Prostate gland (tissue), 2 donors: ENCODE results near the gene SNX13. TPM values are rescaled to one million over a fixed set of nuclear protein-coding genes. Genes with fewer than 3 reads are reported as not detected.

Source experiments
- DNase-seq: peaks from one replicate; pipeline ENCODE4 v3.0.0-alpha.2; 2019; ENCODE audit warnings: low spot score
- H3K27ac ChIP-seq, 2 donors: fragments of 200-600 bp; sonication (generic); 2 replicates each; pipeline ENCODE4 v1.5.1; 2017 to 2019
- H3K27me3 ChIP-seq: fragments of 200-600 bp; sonication (generic); replicated peaks from 2 replicates; pipeline ENCODE4 v1.5.1; 2019; ENCODE audit not compliant: insufficient read depth
- H3K36me3 ChIP-seq, 2 donors: fragments of 200-600 bp; sonication (generic); 1 replicate in 1 of 2; 2 replicates in 1 of 2; pipeline versions ENCODE4 v1.5.1 to v1.8.1; 2017 to 2019
- H3K4me1 ChIP-seq: fragments of 200-600 bp; sonication (generic); replicated peaks from 2 replicates; pipeline ENCODE4 v1.5.1; 2019
- H3K4me3 ChIP-seq, 2 donors: fragments of 200-600 bp; sonication (generic); 2 replicates each; pipeline ENCODE4 v1.5.1; 2017 to 2019
- H3K9me3 ChIP-seq: fragments of 200-600 bp; sonication (generic); 2 replicates; pipeline ENCODE4 v1.5.1; 2017
- CTCF ChIP-seq, 4 experiments: fragments of 200-600 bp in 2 of 4; fragments of 450-650 bp in 2 of 4; sonication (generic) in 2 of 4; IDR thresholded peaks; 1 replicate in 3 of 4; 2 replicates in 1 of 4; pipeline ENCODE4 v1.5.1; 2016 to 2019; ENCODE audit warnings: antibody characterized with exemption in 4 of 4, mild to moderate bottlenecking in 2 of 4, moderate library complexity in 2 of 4
- POLR2A ChIP-seq: fragments of 450-650 bp; IDR thresholded peaks from one replicate; pipeline ENCODE4 v1.6.1; 2016; ENCODE audit warnings: antibody characterized with exemption, mild to moderate bottlenecking
- POLR2AphosphoS5 ChIP-seq: sonication (generic); formaldehyde crosslinking; IDR thresholded peaks from one replicate; pipeline ENCODE4 v1.6.1; 2017; ENCODE audit warnings: antibody characterized with exemption
- WGBS: methylation state at CpG from one replicate; pipeline ENCODE4 v1.1.5; 2018; 5-methylcytosine and 5-hydroxymethylcytosine counted together
- intact Hi-C: fragments of 100-400 bp; cut with DNase I; formaldehyde crosslinking; loops from one replicate; pipeline ENCODE4 v1.14.2; 2022
- total RNA-seq, 2 donors: library from RNA; depleted of rRNA; stranded (reverse); fragments of >200 nt; gene quantifications; one replicate each; pipeline ENCODE4 v1.1.0, GENCODE V29; 2016

The SNX13 gene
- total RNA-seq, 2 donors from 2014 or later = 46.9 to 63.5 TPM

DNA sequence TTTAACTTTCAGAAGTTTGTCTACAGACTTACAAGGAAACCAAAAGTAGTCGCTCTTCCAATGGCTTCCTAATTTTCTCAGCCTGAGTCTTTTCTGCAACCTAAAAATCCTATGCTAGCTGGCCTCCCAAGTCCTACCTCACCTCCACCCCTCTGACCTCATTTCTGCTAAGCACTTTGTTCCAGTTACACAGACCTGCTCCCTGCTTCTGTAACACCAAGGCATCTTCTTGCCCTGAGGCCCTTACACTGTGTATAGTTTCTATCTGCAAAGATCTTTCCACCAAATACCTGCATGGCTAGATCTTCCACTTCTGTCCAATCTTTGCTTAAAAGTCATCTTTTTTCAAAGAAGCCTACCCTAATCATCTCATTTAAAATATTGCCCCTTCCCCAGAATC is 1.9 kb upstream of the SNX13 start:
- peaks cover 3% of the 10 kb centered on the region for H3K4me1 ChIP-seq

GRCh38 chr7:17940951-17941431 is 697 bp upstream of the SNX13 start:
- 7% methylated on average over 12 of the region's 12 CpGs for WGBS
- TF ChIP-seq POLR2AphosphoS5 (no peak), CTCF (IDR thresholded peaks at IDR 0.05) (peak in 2 of 4 experiments; percentile 7 to 10)
- intact Hi-C loops = loop anchor here (10.0 kb wide), 1 partner anchor 404 kb away; no protein-coding TSS in a partner anchor
- Histone ChIP-seq H3K27me3 (no peaks in the 10 kb centered on the region), H3K27ac (peak overlapping the region; percentile 97 to 99), H3K4me3 (peak overlapping the region; percentile 80 to 90), H3K9me3 (no peaks in the 10 kb centered on the region), H3K36me3 (no peaks in the 10 kb centered on the region), H3K4me1 (peaks cover 3% of the 10 kb centered on the region)
- no peak for DNase-seq

More for the DNA sequence above, 1.9 kb upstream of the SNX13 start:
- no peak for DNase-seq
- 100% methylated on average over 1 of the region's 1 CpG for WGBS
- TF ChIP-seq POLR2AphosphoS5 (no peak), POLR2A (no peak), CTCF (IDR thresholded peaks at IDR 0.05) (no peak)
- Histone ChIP-seq H3K4me3 (no peak overlapping the region), H3K27ac (no peak overlapping the region), H3K9me3 (no peaks in the 10 kb centered on the region), H3K36me3 (no peaks in the 10 kb centered on the region), H3K27me3 (no peaks in the 10 kb centered on the region)
- intact Hi-C loops = loop anchor here (10.0 kb wide), 1 partner anchor 403 kb away; no protein-coding TSS in a partner anchor

DNA sequence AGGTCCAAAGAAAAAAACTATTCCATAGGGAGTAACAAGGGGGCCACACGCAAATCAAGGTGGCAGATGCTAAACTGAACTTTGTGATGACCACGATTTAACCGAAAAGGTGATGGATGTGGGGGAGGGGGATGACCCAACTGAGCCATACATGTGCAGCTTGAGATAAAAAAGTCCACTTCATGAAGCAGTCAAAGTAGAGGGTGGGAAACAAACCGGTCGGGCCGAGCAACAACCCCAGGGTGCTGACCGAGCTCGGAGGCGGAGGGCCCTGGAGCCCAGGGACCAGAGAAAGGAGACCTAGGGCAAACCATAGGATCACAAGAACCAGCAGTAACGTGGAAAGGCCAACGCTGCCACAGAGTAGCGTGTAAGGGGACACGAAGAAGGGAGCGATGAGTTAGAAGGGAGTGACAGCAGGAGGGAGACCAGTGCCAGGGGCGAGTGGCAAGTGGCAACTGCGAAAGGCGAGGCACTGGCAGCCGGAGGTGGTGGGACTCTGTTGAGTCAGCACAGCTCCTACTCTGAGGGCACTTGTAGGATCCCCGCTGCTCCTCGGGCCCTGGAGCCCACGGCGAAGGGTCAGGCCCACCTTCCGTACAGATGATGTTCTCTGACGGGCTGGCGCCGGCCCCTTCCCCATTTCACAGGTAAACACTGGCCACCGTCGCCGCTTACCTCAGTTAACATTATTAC is 540 bp downstream of the SNX13 start:
- TF ChIP-seq POLR2A = no peak
- TF ChIP-seq CTCF (IDR thresholded peaks at IDR 0.05) = no peak
- TF ChIP-seq POLR2AphosphoS5 = no peak
- intact Hi-C loops = loop anchor here (10.0 kb wide), 1 partner anchor 405 kb away; no protein-coding TSS in a partner anchor
- Histone ChIP-seq H3K9me3 (no peaks in the 10 kb centered on the region), H3K4me1 (peaks cover 3% of the 10 kb centered on the region), H3K27ac (peak overlapping the region; percentile 97 to 99), H3K27me3 (no peaks in the 10 kb centered on the region), H3K36me3 (no peaks in the 10 kb centered on the region), H3K4me3 (peak overlapping the region; percentile 80 to 90)
- DNase-seq = peak; percentile 55
- WGBS = under 1% methylated on average over 28 of the region's 29 CpGs

DNA sequence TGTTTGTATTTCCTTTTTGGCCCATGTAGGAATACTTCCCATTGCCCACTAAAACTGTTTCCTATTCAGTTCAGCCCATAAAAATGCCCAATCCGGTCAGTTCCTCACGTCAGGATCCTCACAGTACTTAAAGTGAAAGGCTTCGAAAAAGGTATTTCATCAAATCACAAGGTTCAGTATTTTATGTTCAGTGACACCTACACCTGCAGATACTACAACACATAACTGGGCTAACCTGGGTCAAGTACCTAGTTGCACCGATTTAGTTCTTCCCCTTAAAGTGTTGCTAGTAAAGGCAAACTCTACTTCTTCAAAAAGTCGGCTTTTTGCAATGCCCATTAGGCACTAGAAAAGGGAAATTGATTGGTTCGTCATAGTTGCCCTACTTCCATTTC is 1.1 kb downstream of the SNX13 start:
- H3K27ac ChIP-seq = peak overlapping the region; percentile 97 to 99

More for the DNA sequence above, 1.1 kb downstream of the SNX13 start:
- TF ChIP-seq CTCF (IDR thresholded peaks at IDR 0.05) (no peak), POLR2AphosphoS5 (peak; percentile 10), POLR2A (no peak)
- WGBS = 1% methylated on average over 6 of the region's 6 CpGs
- Histone ChIP-seq H3K9me3 (no peaks in the 10 kb centered on the region), H3K27me3 (no peaks in the 10 kb centered on the region), H3K4me3 (peak overlapping the region; percentile 80 to 90), H3K36me3 (no peaks in the 10 kb centered on the region), H3K4me1 (peaks cover 3% of the 10 kb centered on the region)
- intact Hi-C loops = no loop called here
- peak; percentile 7 for DNase-seq
